ENCODE measurements around the gene MYRFL. TPM values are rescaled to one million over a fixed set of nuclear protein-coding genes. Genes with fewer than 3 reads are reported as not detected.

MYRFL gene
- not detected in 2 replicates for total RNA-seq

DNA sequence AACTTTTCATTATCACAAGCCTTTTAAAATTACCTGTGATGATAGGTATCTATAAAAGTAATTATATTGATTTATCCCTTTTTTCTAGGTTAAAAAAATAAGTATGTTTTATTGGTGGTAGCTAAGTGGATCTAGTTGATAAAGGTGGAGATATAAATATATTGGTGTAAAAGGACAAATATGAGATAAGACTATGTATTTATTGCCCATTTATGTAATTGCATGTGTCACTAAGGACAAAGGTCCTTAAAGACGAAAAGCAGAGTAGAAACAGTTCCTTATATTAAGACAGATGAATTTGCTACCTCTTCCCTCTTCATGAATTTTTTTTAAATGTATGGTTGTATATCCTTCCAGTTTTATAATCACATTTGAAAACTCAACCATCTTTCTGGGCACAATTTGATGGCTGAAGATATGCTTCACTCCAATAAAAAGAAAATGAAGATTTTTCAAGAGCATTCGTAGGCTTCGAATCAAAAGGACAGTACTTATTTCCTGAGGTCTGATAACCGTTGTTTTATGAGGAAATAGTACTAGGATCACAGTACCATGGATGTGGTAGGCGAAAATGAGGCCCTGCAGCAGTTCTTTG is at the start of gene MYRFL:
TSS of gene MYRFL (plus strand) at position 262 of the 595 bp plus-strand sequence. CDS start at position 553, 291 bp downstream.

Other genes with a start within 250 kb of the MYRFL start
- 149 and 263 TPM in 2 replicates for gene CCT2, start 239.8 kb upstream of the MYRFL start, total RNA-seq
- not detected in 2 replicates for gene LRRC10, start 214.3 kb upstream of the MYRFL start, total RNA-seq
- gene BEST3, start 125.9 kb upstream of the MYRFL start, total RNA-seq = 0.19 TPM in 1 of 2 replicates, not detected in the other
- 2.8 and 18.8 TPM in 2 replicates for gene RAB3IP, start 86.4 kb upstream of the MYRFL start, total RNA-seq

Measured in bladder microvascular endothelial cell (primary cell).